ENCODE results near the gene ZCWPW1. TPM values are rescaled to one million over a fixed set of nuclear protein-coding genes. Genes with fewer than 3 reads are reported as not detected.

Gene ZCWPW1
- total and polyA plus RNA-seq, 2 of the 13 experiments (the other 11 are each of a cell fraction or from before 2014, with no cell fraction given) = 2.4 to 2.5 TPM

- TF ChIP-seq ZNF234 (CRISPR knock-in tag; conservative IDR thresholded peaks at IDR 0.05) = 0 out of 2 replicates have a peak, but pooled peaks have one; percentile 86
- no peak for TF ChIP-seq ZEB1 (IDR thresholded peaks at IDR 0.05; ENCODE audit: insufficient replicate concordance, low read depth)
- no peak; the same call in 1 of the 2 replicates for TF ChIP-seq ZNF792 (CRISPR knock-in tag; IDR thresholded peaks at IDR 0.05)
- no peak for TF ChIP-seq ZFAT (CRISPR knock-in tag; conservative IDR thresholded peaks at IDR 0.05)
- TF ChIP-seq GMEB1 (CRISPR knock-in tag; IDR thresholded peaks at IDR 0.05; ENCODE audit: borderline replicate concordance) = no peak
- TF ChIP-seq MLLT10 (CRISPR knock-in tag; IDR thresholded peaks at IDR 0.05) = no peak
- TF ChIP-seq CAMTA2 (CRISPR knock-in tag; IDR thresholded peaks at IDR 0.05; ENCODE audit: borderline replicate concordance) = 0 out of 2 replicates have a peak, but pooled peaks have one; percentile 81
- TF ChIP-seq ZNF772 (CRISPR knock-in tag; IDR thresholded peaks at IDR 0.05) = peak; percentile 42; the same call in 1 of the 2 replicates
- TF ChIP-seq HNRNPH1 (optimal IDR thresholded peaks at IDR 0.05; ENCODE audit: low read depth, low read length) = peak; percentile 5
- TF ChIP-seq SMARCC2 (IDR thresholded peaks at IDR 0.05) = no peak
- no peak for TF ChIP-seq GFI1 (CRISPR knock-in tag; IDR thresholded peaks at IDR 0.05; ENCODE audit: borderline replicate concordance)
- TF ChIP-seq GRHL1 (CRISPR knock-in tag; conservative IDR thresholded peaks at IDR 0.05) = no peak
- TF ChIP-seq NR2F1 (CRISPR knock-in tag; IDR thresholded peaks at IDR 0.05) = no peak
- TF ChIP-seq FOXK1 (CRISPR knock-in tag; IDR thresholded peaks at IDR 0.05; ENCODE audit: borderline replicate concordance, low read depth) = 0 out of 2 replicates have a peak, but pooled peaks have one; percentile 11
- TF ChIP-seq UBTF (CRISPR knock-in tag; IDR thresholded peaks at IDR 0.05) = peak; percentile 58; the same call in 1 of the 2 replicates
- peak; percentile 32; the same call in 1 of the 2 replicates for TF ChIP-seq HOXA3 (CRISPR knock-in tag; IDR thresholded peaks at IDR 0.05)
- TF ChIP-seq ZNF83 (CRISPR knock-in tag; IDR thresholded peaks at IDR 0.05; ENCODE audit: borderline replicate concordance) = no peak; the same call in 1 of the 2 replicates
- TF ChIP-seq RFXANK (CRISPR knock-in tag; IDR thresholded peaks at IDR 0.05) = no peak
- TF ChIP-seq ZNF121 (CRISPR knock-in tag; IDR thresholded peaks at IDR 0.05) = no peak
- TF ChIP-seq ZNF674 (CRISPR knock-in tag; IDR thresholded peaks at IDR 0.05; ENCODE audit: low read depth) = 0 out of 2 replicates have a peak, but pooled peaks have one; percentile 32
- no peak for TF ChIP-seq PAWR (CRISPR knock-in tag; IDR thresholded peaks at IDR 0.05; ENCODE audit: borderline replicate concordance)
Observed at GRCh38 chr7:100429637-100430492, 1.4 kb upstream of the ZCWPW1 start, which contains the start of gene MEPCE (continued).

All from HepG2 (cell line).